ENCODE results near the gene TECTA. TPM values are rescaled to one million over a fixed set of nuclear protein-coding genes. Genes with fewer than 3 reads are reported as not detected.

Gene TECTA
- total RNA-seq, 2 experiments from 2014 or later, result 0.23 to 0.30 TPM

Other genes starting within 250 kb of the TECTA start
- 10 to 100 TPM; 13.9 to 15.9 TPM for gene TBCEL, start 77.1 kb upstream of the TECTA start, total RNA-seq
- 10 to 100 TPM; 24.8 to 25.5 TPM for gene SC5D, start 191.5 kb downstream of the TECTA start, total RNA-seq